HG02943 (cell line): ENCODE data around the gene KIR2DL1.
"Not testable (repeated sequence)": the region's sequence is repeated elsewhere in the genome, so short reads cannot be mapped to it uniquely, and the experiment has no call there.

Experiments used
- ATAC-seq: cut with Tn5 transposase; IDR thresholded peaks from one replicate; pipeline ENCODE4 v1.9.1; 2021; ENCODE audit warnings: mild to moderate bottlenecking, low read depth, moderate library complexity; ENCODE audit not compliant: unreplicated experiment

Gene KIR2DL1

GRCh38 chr19:54771018-54771960 lies 1.7 kb downstream of the KIR2DL1 start:
- not testable (repeated sequence) for ATAC-seq

GRCh38 chr19:54772666-54773065 lies 3.1 kb downstream of the KIR2DL1 start:
- not testable (repeated sequence) for ATAC-seq

- not testable (repeated sequence) for ATAC-seq
These were observed 5.7 kb downstream of the KIR2DL1 start for GRCh38 chr19:54775095-54775815.

- ATAC-seq = not testable (repeated sequence)
These were observed 6.2 kb downstream of the KIR2DL1 start for GRCh38 chr19:54775830-54776229.

- not testable (repeated sequence) for ATAC-seq
These were observed 8.3 kb downstream of the KIR2DL1 start for GRCh38 chr19:54777851-54778250.

GRCh38 chr19:54778896-54779295 lies 9.3 kb downstream of the KIR2DL1 start:
- not testable (repeated sequence) for ATAC-seq

- ATAC-seq = not testable (repeated sequence)
These were observed 13.3 kb downstream of the KIR2DL1 start for GRCh38 chr19:54782916-54783315.

GRCh38 chr19:54786091-54786723 lies 16.6 kb downstream of the KIR2DL1 start:
- not testable (repeated sequence) for ATAC-seq

- not testable (repeated sequence) for ATAC-seq
These were observed 18.6 kb downstream of the KIR2DL1 start for GRCh38 chr19:54788154-54788553.

- ATAC-seq = no peak
These were observed 21.1 kb downstream of the KIR2DL1 start for GRCh38 chr19:54790711-54791110.

- no peak for ATAC-seq
These were observed 21.9 kb downstream of the KIR2DL1 start for GRCh38 chr19:54791476-54791875.

- ATAC-seq = no peak
These were observed 23.2 kb downstream of the KIR2DL1 start for GRCh38 chr19:54792814-54793213.

- ATAC-seq = no peak
These were observed 26.2 kb downstream of the KIR2DL1 start for GRCh38 chr19:54795758-54796157.

GRCh38 chr19:54803410-54803809 lies 33.8 kb downstream of the KIR2DL1 start, which contains the start of gene KIR2DL4:
Gene KIR2DL4 (plus strand): TSS chr19:54803610. CDS start chr19:54803652, 42 bp downstream.
- no peak for ATAC-seq

- ATAC-seq = no peak
These were observed 34.5 kb downstream of the KIR2DL1 start for GRCh38 chr19:54804101-54804500.

- no peak for ATAC-seq
These were observed 35.0 kb downstream of the KIR2DL1 start for GRCh38 chr19:54804571-54804970.

- no peak for ATAC-seq
These were observed 36.3 kb downstream of the KIR2DL1 start for GRCh38 chr19:54805665-54806515.

- no peak for ATAC-seq
These were observed 36.9 kb downstream of the KIR2DL1 start for GRCh38 chr19:54806516-54806838.

GRCh38 chr19:54814571-54814970 lies 45.0 kb downstream of the KIR2DL1 start:
- ATAC-seq = not testable (repeated sequence)

GRCh38 chr19:54816251-54816650 lies 46.7 kb downstream of the KIR2DL1 start, which contains the start of gene KIR3DL1:
Gene KIR3DL1 (plus strand): TSS chr19:54816468.
- not testable (repeated sequence) for ATAC-seq
